Dedifferentiated amniotic fluid mesenchymal stem cell (primary cell): ENCODE measurements around the gene CAPZB.
"Not testable (repeated sequence)": the region's sequence is repeated elsewhere in the genome, so short reads cannot be mapped to it uniquely, and the experiment has no call there.

Experiments
- DNase-seq: peaks from one replicate; pipeline ENCODE4 v3.0.0-alpha.2; 2016; ENCODE audit errors: extremely low spot score

The CAPZB gene

GRCh38 chr1:19310720-19311502 lies 174.4 kb downstream of the CAPZB start:
- DNase-seq: no peak

GRCh38 chr1:19310061-19310460 lies 175.3 kb downstream of the CAPZB start:
- DNase-seq: no peak

- DNase-seq: peak; percentile 47
Observed at GRCh38 chr1:19309123-19309813, 176.1 kb downstream of the CAPZB start.

DNA sequence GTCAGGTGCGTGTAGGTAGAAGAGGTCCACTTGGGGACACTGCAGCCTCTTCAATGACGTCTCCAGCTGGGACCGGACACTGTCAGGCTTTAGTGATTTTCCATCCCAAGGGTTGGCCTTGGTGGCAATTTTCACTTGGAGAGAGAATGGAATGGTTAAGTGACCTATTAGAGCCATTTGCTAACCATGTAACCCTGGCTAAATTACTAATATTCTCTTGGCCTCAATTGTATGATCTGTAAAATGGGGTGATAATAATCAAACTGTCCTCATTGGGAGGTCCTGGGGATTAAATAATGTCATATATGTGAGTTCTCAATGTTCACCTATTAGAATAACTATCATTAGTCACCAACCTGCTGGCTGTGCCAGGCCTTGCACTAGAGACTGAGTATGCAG lies 176.8 kb downstream of the CAPZB start:
- DNase-seq: no peak

GRCh38 chr1:19307794-19308508 lies 177.4 kb downstream of the CAPZB start:
- DNase-seq: no peak

DNA sequence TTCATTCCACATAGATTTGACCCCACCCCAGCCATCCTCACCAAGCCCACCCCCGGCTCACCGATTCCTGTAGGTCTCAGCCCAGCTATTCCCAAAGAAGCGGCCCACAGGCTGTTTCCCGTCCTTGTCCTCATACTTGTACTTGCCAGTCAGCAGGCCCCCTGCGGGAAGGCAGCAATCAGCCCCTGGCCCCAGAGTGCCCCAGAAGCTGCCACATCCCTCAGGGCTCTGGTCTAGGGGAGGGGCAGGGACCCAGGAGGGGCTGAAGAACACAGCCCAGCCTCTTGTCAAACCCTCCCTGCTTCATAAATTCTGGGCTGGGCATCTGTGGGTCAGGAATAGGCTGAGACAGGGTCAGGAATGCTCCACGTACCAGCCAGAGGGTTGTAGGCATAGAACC lies 178.4 kb downstream of the CAPZB start:
- no peak for DNase-seq

DNA sequence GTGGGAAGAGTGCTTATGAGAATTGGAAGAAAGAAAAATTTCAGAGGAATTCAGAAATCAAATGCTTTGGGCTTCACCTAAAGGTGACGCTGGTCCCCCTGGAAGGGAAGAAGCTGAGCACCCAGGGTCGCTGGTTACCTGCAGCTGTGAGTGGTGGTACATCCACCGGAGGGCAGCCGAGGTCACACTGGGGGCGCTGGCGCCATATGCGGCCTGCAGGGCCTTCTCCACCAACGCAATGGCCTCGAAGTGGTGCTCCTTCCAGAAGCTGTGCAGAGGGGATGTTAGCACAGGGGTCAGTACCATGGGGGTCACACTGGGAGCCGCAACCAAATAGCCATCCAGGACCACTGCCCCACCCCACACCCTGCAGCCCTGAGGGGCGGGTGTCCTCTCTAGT lies 179.5 kb downstream of the CAPZB start:
- DNase-seq: no peak

GRCh38 chr1:19304081-19304480 lies 181.3 kb downstream of the CAPZB start:
- DNase-seq: not testable (repeated sequence)

DNA sequence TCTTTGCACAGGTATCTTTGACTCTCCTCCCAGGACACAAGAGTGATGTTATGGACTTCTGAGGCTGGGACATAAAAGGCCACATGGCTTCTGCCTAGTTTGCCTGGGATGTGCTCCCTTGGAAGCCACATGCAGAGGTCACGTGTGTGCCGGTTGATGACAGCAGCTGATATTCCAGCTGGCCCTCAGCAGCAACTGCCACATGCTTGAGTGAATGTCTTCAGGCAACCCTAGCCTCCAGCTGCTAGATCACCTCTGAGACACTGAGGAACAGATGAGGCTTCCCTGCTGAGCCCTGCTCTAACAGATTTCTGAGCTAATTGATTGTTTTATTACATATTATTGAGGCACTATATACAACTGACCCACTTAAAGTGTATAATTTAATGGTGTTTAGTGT lies 185.1 kb downstream of the CAPZB start:
- DNase-seq: no peak

DNA sequence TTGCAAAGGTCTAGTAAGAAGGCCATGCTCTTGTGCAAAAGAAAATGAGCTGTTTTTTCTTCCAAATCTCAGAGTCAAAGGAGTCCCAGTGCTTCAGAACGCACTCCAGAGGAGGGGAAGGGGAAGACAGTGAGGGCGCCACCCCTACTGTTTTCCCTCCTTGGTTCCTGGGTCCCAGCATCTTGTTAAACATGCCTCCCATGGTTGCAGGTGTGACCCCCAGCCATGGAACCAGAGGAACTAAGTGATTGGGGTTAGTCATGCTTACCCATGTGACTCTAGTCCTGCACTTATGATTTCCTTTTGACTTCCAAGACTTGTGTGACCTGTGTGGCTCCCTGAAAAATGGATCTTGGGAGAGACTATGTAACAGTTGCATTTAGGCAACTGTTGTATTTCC lies 190.7 kb downstream of the CAPZB start:
- no peak for DNase-seq

GRCh38 chr1:19289244-19289643 lies 196.1 kb downstream of the CAPZB start:
- DNase-seq: no peak
